H1 (cell line): Measurements from ENCODE around the gene CTCF. TPM values are rescaled to one million over a fixed set of nuclear protein-coding genes. Genes with fewer than 3 reads are reported as not detected.
A peak's percentile ranks its signal among the peaks of the same experiment; 100 is the strongest.

ENCODE experiments used
- CTCF ChIA-PET: fragments of 300-600 bp; sonication (Branson Sonifier 250); formaldehyde crosslinking; loops from one replicate; lab custom pipeline; 2021; ENCODE audit not compliant: partially characterized antibody; lab: Charles Lee
- POLR2A ChIA-PET: fragments of 300-600 bp; sonication (Branson Sonifier 250); formaldehyde crosslinking; loops from one replicate; lab custom pipeline; 2021; ENCODE audit warnings: inconsistent platforms; ENCODE audit not compliant: partially characterized antibody; lab: Charles Lee
- DNase-seq, 2 experiments: peaks; one replicate each; pipeline versions ENCODE4 v3.0.0 to v3.0.0-alpha.2; 2010 to 2022; ENCODE audit warnings: low spot score in 2 of 2, low read depth in 1 of 2, mixed read lengths in 1 of 2
- FAIRE-seq: peaks from 2 replicates; lab custom pipeline; 2011; peaks lifted over from hg19 to GRCh38; lab: Jason Lieb, UNC
- H2AFZ ChIP-seq: 2 replicates; pipeline ENCODE4 v1.8.1; 2012; ENCODE audit warnings: low read length, inconsistent platforms
- H2AK5ac ChIP-seq: 2 replicates; pipeline ENCODE4 v1.6.1; 2013; ENCODE audit warnings: low read depth, low read length
- H2BK120ac ChIP-seq: replicated peaks from 2 replicates; pipeline ENCODE3; 2013; ENCODE audit warnings: low read depth, low read length, inconsistent platforms
- H2BK12ac ChIP-seq: 2 replicates; pipeline ENCODE4 v1.6.1; 2013; ENCODE audit warnings: low read depth, low read length
- H2BK15ac ChIP-seq: 2 replicates; pipeline ENCODE4 v1.6.1; 2013; ENCODE audit warnings: low read length
- H2BK20ac ChIP-seq: 2 replicates; pipeline ENCODE4 v1.6.1; 2013; ENCODE audit warnings: low read length
- H2BK5ac ChIP-seq: 2 replicates; pipeline ENCODE4 v1.6.1; 2013; ENCODE audit warnings: low read depth, low read length
- H3K14ac ChIP-seq: 2 replicates; pipeline ENCODE4 v1.6.1; 2013; ENCODE audit warnings: inconsistent platforms; ENCODE audit not compliant: insufficient read length
- H3K18ac ChIP-seq: 2 replicates; pipeline ENCODE4 v1.6.1; 2013; ENCODE audit warnings: low read length; ENCODE audit errors: extremely low read depth
- H3K23ac ChIP-seq: 2 replicates; pipeline ENCODE4 v1.6.1; 2013; ENCODE audit warnings: inconsistent platforms; ENCODE audit not compliant: insufficient read length
- H3K23me2 ChIP-seq: 2 replicates; pipeline ENCODE4 v1.6.1; 2013; ENCODE audit warnings: low read depth, low read length
- H3K27ac ChIP-seq: 2 replicates; pipeline ENCODE4 v1.6.1; 2011; ENCODE audit warnings: low read depth, low read length, inconsistent platforms
- H3K27me3 ChIP-seq, 4 experiments: replicated peaks in 1 of 4; 1 replicate in 1 of 4; 2 replicates in 3 of 4; pipeline versions ENCODE4 v1.6.1 to v1.8.1; 2011 to 2013; ENCODE audit warnings: low read length in 3 of 4, mild to moderate bottlenecking in 3 of 4, inconsistent platforms in 2 of 4, mixed read lengths in 2 of 4, moderate library complexity in 1 of 4; ENCODE audit not compliant: control insufficient read depth in 3 of 4, insufficient read depth in 3 of 4; ENCODE audit errors: extremely low read depth in 1 of 4
- H3K36me3 ChIP-seq, 4 experiments: 2 replicates each; pipeline versions ENCODE4 v1.6.1 to v1.8.1; 2011 to 2013; ENCODE audit warnings: mild to moderate bottlenecking in 4 of 4, low read length in 3 of 4, moderate library complexity in 2 of 4, control low read depth in 1 of 4, inconsistent platforms in 1 of 4; ENCODE audit not compliant: insufficient read depth in 4 of 4, control insufficient read depth in 2 of 4
- H3K4ac ChIP-seq: replicated peaks from 2 replicates; pipeline ENCODE3; 2013; ENCODE audit warnings: low read length, low read depth, mixed read lengths, inconsistent platforms; ENCODE audit not compliant: insufficient read length
- H3K4me1 ChIP-seq, 4 experiments: replicated peaks in 1 of 4; 1 replicate in 1 of 4; 2 replicates in 3 of 4; pipeline versions ENCODE4 v1.6.1 to v1.8.1; 2011 to 2013; ENCODE audit warnings: low read length in 3 of 4, inconsistent platforms in 2 of 4, mixed read lengths in 1 of 4; ENCODE audit not compliant: insufficient read depth in 4 of 4, control insufficient read depth in 3 of 4
- H3K4me2 ChIP-seq, 2 experiments: 2 replicates each; pipeline versions ENCODE4 v1.6.1 to v1.8.1; 2011 to 2013; ENCODE audit warnings: low read depth in 2 of 2, low read length in 2 of 2, control low read depth in 1 of 2, inconsistent platforms in 1 of 2, mild to moderate bottlenecking in 1 of 2; ENCODE audit not compliant: insufficient read depth in 1 of 2
- H3K4me3 ChIP-seq, 4 experiments: fragments of 200-600, 300-600 bp in 1 of 4; sonication (generic), shearing (Covaris generic), sonication (Bioruptor Twin) in 1 of 4; 2 replicates each; pipeline versions ENCODE4 v1.5.1 to v1.8.1; 2011 to 2016; ENCODE audit warnings: low read length in 4 of 4, low read depth in 3 of 4, control low read depth in 2 of 4, inconsistent platforms in 2 of 4, mild to moderate bottlenecking in 2 of 4, mixed read lengths in 1 of 4, moderate library complexity in 1 of 4; ENCODE audit not compliant: insufficient read depth in 2 of 4; ENCODE audit errors: extremely low read depth in 1 of 4
- H3K56ac ChIP-seq: replicated peaks from 2 replicates; pipeline ENCODE3; 2013; ENCODE audit warnings: low read depth, mild to moderate bottlenecking, mixed read lengths, low read length, inconsistent platforms; ENCODE audit not compliant: insufficient read length
- H3K79me1 ChIP-seq: 2 replicates; pipeline ENCODE4 v1.6.1; 2013; ENCODE audit warnings: low read depth, low read length, control low read depth
- H3K79me2 ChIP-seq, 2 experiments: 2 replicates each; pipeline versions ENCODE4 v1.6.1 to v1.8.1; 2012 to 2013; ENCODE audit warnings: low read length in 2 of 2, mild to moderate bottlenecking in 2 of 2, inconsistent platforms in 1 of 2; ENCODE audit not compliant: insufficient read depth in 2 of 2, control insufficient read depth in 1 of 2
- H3K9ac ChIP-seq, 4 experiments: replicated peaks in 1 of 4; 1 replicate in 1 of 4; 2 replicates in 3 of 4; pipeline versions ENCODE4 v1.6.1 to v1.8.1; 2011 to 2013; ENCODE audit warnings: low read depth in 3 of 4, low read length in 3 of 4, control low read depth in 2 of 4, mild to moderate bottlenecking in 2 of 4, moderate library complexity in 2 of 4, inconsistent platforms in 1 of 4; ENCODE audit errors: extremely low read depth in 1 of 4
- H3K9me3 ChIP-seq, 2 experiments: 2 replicates each; pipeline versions ENCODE4 v1.6.1 to v1.8.1; 2012 to 2013; ENCODE audit warnings: mild to moderate bottlenecking in 2 of 2, moderate library complexity in 2 of 2, control low read depth in 1 of 2, inconsistent platforms in 1 of 2, low read depth in 1 of 2, low read length in 1 of 2, mixed read lengths in 1 of 2; ENCODE audit not compliant: insufficient read depth in 2 of 2
- H4K20me1 ChIP-seq, 2 experiments: replicated peaks in 1 of 2; 2 replicates each; pipeline versions ENCODE3 to v1.8.1; 2011 to 2013; ENCODE audit warnings: inconsistent platforms in 2 of 2, low read length in 2 of 2, mild to moderate bottlenecking in 1 of 2; ENCODE audit not compliant: insufficient read depth in 2 of 2, control insufficient read depth in 1 of 2
- H4K5ac ChIP-seq: 2 replicates; pipeline ENCODE4 v1.6.1; 2013; ENCODE audit warnings: low read length, low read depth, mixed read lengths, inconsistent platforms; ENCODE audit not compliant: insufficient read length
- H4K8ac ChIP-seq: 2 replicates; pipeline ENCODE4 v1.8.0; 2013; ENCODE audit warnings: mild to moderate bottlenecking, moderate library complexity, low read length, inconsistent platforms; ENCODE audit not compliant: insufficient read depth; ENCODE audit errors: extremely low read depth
- H4K91ac ChIP-seq: replicated peaks from 2 replicates; pipeline ENCODE3; 2013; ENCODE audit warnings: low read length, mixed read lengths, inconsistent platforms; ENCODE audit not compliant: insufficient read length
- TAF7 ChIP-seq: optimal IDR thresholded peaks from 2 replicates; pipeline ENCODE3; 2011; ENCODE audit warnings: low read depth, mild to moderate bottlenecking, inconsistent platforms, low read length, moderate library complexity, borderline replicate concordance
- YY1 ChIP-seq: IDR thresholded peaks from 2 replicates; pipeline ENCODE4 v1.6.1; 2011; ENCODE audit warnings: low read depth, mild to moderate bottlenecking, low read length
- WGBS, 2 experiments: shearing (Covaris generic) in 1 of 2; methylation state at CpG; one replicate each; pipeline versions ENCODE4 v1.1.6 to v1.1.7; 2013 to 2015; ENCODE audit warnings: low lambda C conversion rate in 2 of 2, mixed read lengths in 2 of 2, inconsistent platforms in 1 of 2, low coverage in 1 of 2, missing lambda C conversion rate in 1 of 2; ENCODE audit not compliant: insufficient replicate concordance in 2 of 2, insufficient coverage in 1 of 2, insufficient read length in 1 of 2; ENCODE audit errors: extremely low coverage in 1 of 2, missing lambda C conversion rate in 1 of 2; 5-methylcytosine and 5-hydroxymethylcytosine counted together
- polyA plus RNA-seq, 7 experiments: library from polyadenylated mRNA; depleted of rRNA in 3 of 7; stranded (reverse) in 5 of 7; unstranded in 2 of 7; fragments of >200 nt in 5 of 7; fragments of 200-250 nt in 2 of 7; gene quantifications; 1 replicate in 5 of 7; 2 replicates in 1 of 7; 4 replicates in 1 of 7; pipeline versions ENCODE4 v1.2.1 to v1.2.3, GENCODE V29; 2011 to 2013; ENCODE audit warnings: missing spikeins in 2 of 7, mixed read lengths in 2 of 7
- total RNA-seq: library from RNA; stranded (reverse); fragmentation: NEBNext Ultra II Directional; extraction: Animal tissue kit (Norgen Biotek cat#: 25700); gene quantifications from 2 replicates; pipeline ENCODE4 v1.2.1, GENCODE V29; 2021

CTCF gene
- total and polyA plus RNA-seq, 2 of the 8 experiments (the other 6 are each of a cell fraction or from before 2014, with no cell fraction given) = 32.4 to 66.0 TPM

DNA sequence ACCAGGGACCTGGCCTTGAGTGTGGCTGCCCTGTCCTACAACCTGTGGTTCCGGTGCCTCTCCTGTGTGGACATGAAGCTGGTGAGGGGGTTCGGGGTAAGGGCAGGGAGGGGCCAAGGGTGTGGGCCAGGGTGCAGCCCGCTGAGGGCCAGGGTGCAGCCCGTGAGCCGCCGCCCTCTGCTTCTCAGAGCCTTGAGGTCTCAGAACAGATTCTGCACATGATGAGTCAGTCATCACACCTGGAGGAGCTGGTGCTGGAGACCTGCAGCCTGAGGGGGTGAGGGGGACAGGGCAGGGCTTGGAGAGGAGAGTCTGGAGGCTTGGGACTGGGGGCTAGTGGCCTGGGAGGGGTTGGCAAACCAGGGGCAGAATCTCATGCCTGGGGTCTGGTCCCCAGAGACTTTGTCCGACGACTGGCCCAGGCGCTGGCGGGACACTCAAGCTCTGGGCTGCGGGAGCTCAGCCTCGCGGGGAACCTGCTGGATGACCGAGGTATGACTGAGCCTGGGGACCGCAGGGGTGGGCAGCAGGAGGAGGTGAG, 84.9 kb downstream of the CTCF start:
- H3K4me2 ChIP-seq = no peak overlapping the region
- H4K91ac ChIP-seq = no peak overlapping the region
- no peak overlapping the region for H2AFZ ChIP-seq
- H4K20me1 ChIP-seq = peaks cover 3 to 12% of the 10 kb centered on the region in 2 experiments
- H3K27me3 ChIP-seq = peaks cover 3 to 33% (median 19%) of the 10 kb centered on the region in 4 experiments; a peak in 6 of 7 replicates
- no peak for FAIRE-seq
- H3K27ac ChIP-seq = no peak overlapping the region
- H3K14ac ChIP-seq = no peak overlapping the region
- H2BK5ac ChIP-seq = no peak overlapping the region
- ChIA-PET POLR2A (interaction anchor here (0.6 to 2.2 kb wide), 5 partner anchors 11 to 163 kb away, joined by 3 to 10 read pairs (median 5); partner anchors contain the start of genes CTCF and RIPOR1), CTCF (interaction anchor here (0.5 to 18.0 kb wide), 19 partner anchors 9 to 153 kb away, joined by 3 to 202 read pairs (median 5); partner anchors contain the start of genes ACD, C16orf86, CTCF and ENKD1)
- H3K18ac ChIP-seq = no peak overlapping the region
- H3K56ac ChIP-seq = no peak overlapping the region
- no peak overlapping the region for H2BK120ac ChIP-seq
- DNase-seq = no peak
- no peak overlapping the region for H2BK20ac ChIP-seq
- no peaks in the 10 kb centered on the region for H3K79me1 ChIP-seq
- no peak overlapping the region for H3K23ac ChIP-seq
- no peak overlapping the region for H3K4me3 ChIP-seq
- H3K9me3 ChIP-seq = no peaks in the 10 kb centered on the region
- H3K4ac ChIP-seq = no peak overlapping the region
- H4K8ac ChIP-seq = peak overlapping the region; percentile 17; the same call in 1 of the 2 replicates
- WGBS, 2 experiments = 92% methylated on average over 14 of the region's 15 CpGs; no CpG with 5 or more reads in 1 of the 2 experiments
- no peak overlapping the region for H2BK15ac ChIP-seq
- H2AK5ac ChIP-seq = no peak overlapping the region
- H3K9ac ChIP-seq = no peak overlapping the region
- H4K5ac ChIP-seq = no peak overlapping the region
- no peaks in the 10 kb centered on the region for H3K79me2 ChIP-seq
- H3K23me2 ChIP-seq = peaks cover 6% of the 10 kb centered on the region; the same call in 1 of the 2 replicates
- H2BK12ac ChIP-seq = no peak overlapping the region
- H3K36me3 ChIP-seq = no peaks in the 10 kb centered on the region
- peaks cover 0 to 16% (median 6%) of the 10 kb centered on the region in 4 experiments; a peak in 5 of 7 replicates for H3K4me1 ChIP-seq
- TF ChIP-seq YY1 (no peak), TAF7 (no peak)
